HG03097 (cell line): Measurements from ENCODE around the gene CES2.

Experiments
- ATAC-seq: cut with Tn5 transposase; IDR thresholded peaks from one replicate; pipeline ENCODE4 v1.9.1; 2021; ENCODE audit not compliant: unreplicated experiment, low FRiP score

Gene CES2

GRCh38 chr16:66917741-66918140 is 17.6 kb upstream of the CES2 start:
- no peak for ATAC-seq

GRCh38 chr16:66918355-66918754 is 17.0 kb upstream of the CES2 start:
- no peak for ATAC-seq

GRCh38 chr16:66918803-66919568 is 16.3 kb upstream of the CES2 start, which contains the start of gene CDH16:
TSS of gene CDH16 (minus strand) at chr16:66918885. CDS start at chr16:66918065, 820 bp downstream.
- no peak for ATAC-seq

GRCh38 chr16:66919569-66920298 is 15.6 kb upstream of the CES2 start:
- no peak for ATAC-seq

GRCh38 chr16:66920299-66920590 is 15.1 kb upstream of the CES2 start:
- no peak for ATAC-seq

- no peak for ATAC-seq
Measured at GRCh38 chr16:66920924-66921680, 14.2 kb upstream of the CES2 start.

- no peak for ATAC-seq
Measured at GRCh38 chr16:66921729-66922450, 13.4 kb upstream of the CES2 start.

GRCh38 chr16:66923247-66923731 is 12.0 kb upstream of the CES2 start:
- no peak for ATAC-seq

- ATAC-seq = no peak
Measured at GRCh38 chr16:66923866-66924265, 11.4 kb upstream of the CES2 start.

GRCh38 chr16:66924527-66925321 is 10.6 kb upstream of the CES2 start:
- no peak for ATAC-seq

GRCh38 chr16:66925322-66925840 is 9.9 kb upstream of the CES2 start, which contains the start of gene RRAD:
TSS of gene RRAD (minus strand) at chr16:66925535. CDS start at chr16:66925179, 356 bp downstream.
- no peak for ATAC-seq

- ATAC-seq = no peak
Measured at GRCh38 chr16:66926171-66926947, 9.0 kb upstream of the CES2 start.

- no peak for ATAC-seq
Measured at GRCh38 chr16:66926961-66927436, 8.3 kb upstream of the CES2 start.

GRCh38 chr16:66927918-66928649 is 7.2 kb upstream of the CES2 start:
- no peak for ATAC-seq

GRCh38 chr16:66928702-66929388 is 6.5 kb upstream of the CES2 start:
- ATAC-seq = no peak

GRCh38 chr16:66930189-66930588 is 5.1 kb upstream of the CES2 start:
- ATAC-seq = no peak

- ATAC-seq = no peak
Measured at GRCh38 chr16:66931665-66932064, 3.7 kb upstream of the CES2 start.
